ENCODE results near the gene TTBK1. TPM values are rescaled to one million over a fixed set of nuclear protein-coding genes. Genes with fewer than 3 reads are reported as not detected.

Gene TTBK1
- total RNA-seq, 4 donors from 2014 or later = 1.4 to 2.4 (median 1.4) TPM; not detected in 1

GRCh38 chr6:43286980-43287716 lies 43.9 kb downstream of the TTBK1 start:
- peak in 1 of 3 donors; percentile 48 for DNase-seq
- Histone ChIP-seq H3K36me3 (no peaks in the 10 kb centered on the region), H3K27me3 (no peaks in the 10 kb centered on the region), H3K9me3 (no peaks in the 10 kb centered on the region), H3K4me3 (no peak overlapping the region), H3K27ac (peak overlapping the region in 1 of 4 donors; percentile 38), H3K4me1 (peaks cover 0 to 22% (median 0%) of the 10 kb centered on the region in 4 donors)
- TF ChIP-seq POLR2A (IDR thresholded peaks at IDR 0.05) (no peak), CTCF (IDR thresholded peaks at IDR 0.05) (peak in 1 of 6 experiments; percentile 4)

GRCh38 chr6:43287717-43288679 lies 44.7 kb downstream of the TTBK1 start:
- no peaks in the 10 kb centered on the region for H3K9me3 ChIP-seq
- peak in 1 of 3 donors; percentile 61 for DNase-seq
- H3K36me3 ChIP-seq = no peaks in the 10 kb centered on the region
- no peak overlapping the region for H3K4me3 ChIP-seq
- H3K4me1 ChIP-seq = peaks cover 0 to 22% (median 0%) of the 10 kb centered on the region in 4 donors
- TF ChIP-seq CTCF (IDR thresholded peaks at IDR 0.05) (no peak), POLR2A (IDR thresholded peaks at IDR 0.05) (no peak)
- H3K27me3 ChIP-seq = no peaks in the 10 kb centered on the region
- peak overlapping the region in 1 of 4 donors; percentile 38 for H3K27ac ChIP-seq

GRCh38 chr6:43290339-43290904 lies 47.1 kb downstream of the TTBK1 start:
- Histone ChIP-seq H3K4me1 (peaks cover 0 to 22% (median 0%) of the 10 kb centered on the region in 4 donors), H3K4me3 (no peak overlapping the region), H3K9me3 (no peaks in the 10 kb centered on the region), H3K27ac (peak overlapping the region in 2 of 4 donors; percentile 57 to 72), H3K36me3 (no peaks in the 10 kb centered on the region), H3K27me3 (no peaks in the 10 kb centered on the region)
- peak in 1 of 3 donors; percentile 22 for DNase-seq
- TF ChIP-seq POLR2A (IDR thresholded peaks at IDR 0.05) = no peak
- no peak for TF ChIP-seq CTCF (IDR thresholded peaks at IDR 0.05)

- H3K27ac ChIP-seq = peak overlapping the region in 2 of 4 donors; percentile 57 to 72
- no peaks in the 10 kb centered on the region for H3K36me3 ChIP-seq
- H3K4me3 ChIP-seq = no peak overlapping the region
- no peaks in the 10 kb centered on the region for H3K27me3 ChIP-seq
- TF ChIP-seq CTCF (IDR thresholded peaks at IDR 0.05) (peak in 2 of 6 experiments; percentile 3 to 20), POLR2A (IDR thresholded peaks at IDR 0.05) (no peak)
- H3K9me3 ChIP-seq = no peaks in the 10 kb centered on the region
- peak in 1 of 3 donors; percentile 48 for DNase-seq
- H3K4me1 ChIP-seq = peaks cover 0 to 22% (median 0%) of the 10 kb centered on the region in 4 donors
These were observed 47.6 kb downstream of the TTBK1 start for GRCh38 chr6:43290905-43291355.

GRCh38 chr6:43291708-43292107 lies 48.4 kb downstream of the TTBK1 start:
- H3K4me3 ChIP-seq = no peak overlapping the region
- peaks cover 0 to 22% (median 0%) of the 10 kb centered on the region in 4 donors for H3K4me1 ChIP-seq
- no peak for TF ChIP-seq POLR2A (IDR thresholded peaks at IDR 0.05)
- no peak for TF ChIP-seq CTCF (IDR thresholded peaks at IDR 0.05)
- H3K27ac ChIP-seq = peak overlapping the region in 1 of 4 donors; percentile 72
- no peaks in the 10 kb centered on the region for H3K27me3 ChIP-seq
- H3K36me3 ChIP-seq = no peaks in the 10 kb centered on the region
- no peaks in the 10 kb centered on the region for H3K9me3 ChIP-seq
- no peak for DNase-seq

Data from Peyer's patch (tissue), 4 donors.